H1 (cell line): ENCODE results near the gene PRR5. TPM values are rescaled to one million over a fixed set of nuclear protein-coding genes. Genes with fewer than 3 reads are reported as not detected.

Experiments used
- BCL11A ChIP-seq, 2 experiments: IDR thresholded peaks; one replicate each; pipeline ENCODE4 v1.6.1; 2011; ENCODE audit warnings: low read depth in 2 of 2, low read length in 2 of 2, mild to moderate bottlenecking in 2 of 2
- CHD2 ChIP-seq: IDR thresholded peaks from 2 replicates; pipeline ENCODE4 v1.6.1; 2012; ENCODE audit warnings: low read length, improper control_type of control experiment
- EGR1 ChIP-seq: IDR thresholded peaks from 2 replicates; pipeline ENCODE4 v1.6.1; 2011; ENCODE audit warnings: low read depth, low read length, borderline replicate concordance
- EP300 ChIP-seq, 2 experiments: IDR thresholded peaks; 1 replicate in 1 of 2; 2 replicates in 1 of 2; pipeline ENCODE4 v1.6.1; 2011 to 2012; ENCODE audit warnings: low read depth in 2 of 2, low read length in 2 of 2, mild to moderate bottlenecking in 2 of 2, borderline replicate concordance in 1 of 2, inconsistent platforms in 1 of 2, moderate library complexity in 1 of 2
- GABPA ChIP-seq: IDR thresholded peaks from 2 replicates; pipeline ENCODE4 v1.6.1; 2011; ENCODE audit warnings: mild to moderate bottlenecking, low read length, moderate library complexity, borderline replicate concordance; ENCODE audit not compliant: insufficient read depth
- HDAC2 ChIP-seq, 2 experiments: fragments of 300-600 bp in 1 of 2; sonication (generic) in 1 of 2; IDR thresholded peaks; 2 replicates each; pipeline ENCODE4 v1.6.1; 2011 to 2012; ENCODE audit warnings: low read depth in 2 of 2, low read length in 2 of 2, mild to moderate bottlenecking in 2 of 2, moderate library complexity in 2 of 2, borderline replicate concordance in 1 of 2, inconsistent platforms in 1 of 2
- JUND ChIP-seq: IDR thresholded peaks from 2 replicates; pipeline ENCODE4 v1.6.1; 2011; ENCODE audit warnings: mild to moderate bottlenecking, improper control_type of control experiment, low read length
- KDM5A ChIP-seq: fragments of 200-600 bp; IDR thresholded peaks from 2 replicates; pipeline ENCODE4 v1.7.1; 2012; ENCODE audit warnings: mild to moderate bottlenecking, low read length, inconsistent platforms, mixed read lengths
- RAD21 ChIP-seq, 2 experiments: IDR thresholded peaks in 1 of 2; conservative IDR thresholded peaks in 1 of 2; 2 replicates each; pipeline ENCODE4 v1.6.1; 2011; ENCODE audit warnings: low read depth in 2 of 2, low read length in 2 of 2, improper control_type of control experiment in 1 of 2, inconsistent platforms in 1 of 2, mild to moderate bottlenecking in 1 of 2, moderate library complexity in 1 of 2
- SAP30 ChIP-seq: fragments of 300-600 bp; sonication (generic); IDR thresholded peaks from 2 replicates; pipeline ENCODE4 v1.7.1; 2012; ENCODE audit warnings: low read length, moderate library complexity, mild to moderate bottlenecking, inconsistent platforms; ENCODE audit not compliant: insufficient read depth, insufficient replicate concordance
- SIN3A ChIP-seq, 2 experiments: IDR thresholded peaks in 1 of 2; conservative IDR thresholded peaks in 1 of 2; 2 replicates each; pipeline ENCODE4 v1.6.1; 2011 to 2012; ENCODE audit warnings: low read length in 2 of 2, improper control_type of control experiment in 1 of 2, low read depth in 1 of 2, mild to moderate bottlenecking in 1 of 2
- SIRT6 ChIP-seq: IDR thresholded peaks from one replicate; pipeline ENCODE4 v1.7.1; 2012; ENCODE audit warnings: low read length, inconsistent platforms
- SIX5 ChIP-seq: IDR thresholded peaks from 2 replicates; pipeline ENCODE4 v1.6.1; 2011; ENCODE audit warnings: mild to moderate bottlenecking, low read depth, low read length
- SRF ChIP-seq: IDR thresholded peaks from 2 replicates; pipeline ENCODE4 v1.6.1; 2011; ENCODE audit warnings: mild to moderate bottlenecking, low read depth, low read length, moderate library complexity
- TEAD4 ChIP-seq: IDR thresholded peaks from 2 replicates; pipeline ENCODE4 v1.6.1; 2012; ENCODE audit warnings: low read depth, low read length, inconsistent platforms, mixed read lengths
- YY1 ChIP-seq: IDR thresholded peaks from 2 replicates; pipeline ENCODE4 v1.6.1; 2011; ENCODE audit warnings: low read depth, mild to moderate bottlenecking, low read length
- polyA plus RNA-seq, 7 experiments: library from polyadenylated mRNA; depleted of rRNA in 3 of 7; stranded (reverse) in 5 of 7; unstranded in 2 of 7; fragments of >200 nt in 5 of 7; fragments of 200-250 nt in 2 of 7; gene quantifications; 1 replicate in 5 of 7; 2 replicates in 1 of 7; 4 replicates in 1 of 7; pipeline versions ENCODE4 v1.2.1 to v1.2.3, GENCODE V29; 2011 to 2013; ENCODE audit warnings: missing spikeins in 2 of 7, mixed read lengths in 2 of 7
- total RNA-seq: library from RNA; stranded (reverse); fragmentation: NEBNext Ultra II Directional; extraction: Animal tissue kit (Norgen Biotek cat#: 25700); gene quantifications from 2 replicates; pipeline ENCODE4 v1.2.1, GENCODE V29; 2021
- TF ChIP-seq, protein P1 (sequence below): IDR thresholded peaks from 2 replicates; pipeline ENCODE4 v1.6.1; 2012; ENCODE audit warnings: low read length, inconsistent platforms
- TF ChIP-seq, protein P2 (sequence below): IDR thresholded peaks from 2 replicates; pipeline ENCODE4 v1.6.1; 2011; ENCODE audit warnings: low read depth, mild to moderate bottlenecking, low read length; ENCODE audit not compliant: insufficient read depth
- TF ChIP-seq, protein P3 (sequence below): IDR thresholded peaks from 2 replicates; pipeline ENCODE4 v1.6.1; 2012; ENCODE audit warnings: inconsistent platforms

PRR5 gene
- total and polyA plus RNA-seq, 2 of the 8 experiments (the other 6 are each of a cell fraction or from before 2014, with no cell fraction given), result 16.5 to 25.7 TPM

DNA sequence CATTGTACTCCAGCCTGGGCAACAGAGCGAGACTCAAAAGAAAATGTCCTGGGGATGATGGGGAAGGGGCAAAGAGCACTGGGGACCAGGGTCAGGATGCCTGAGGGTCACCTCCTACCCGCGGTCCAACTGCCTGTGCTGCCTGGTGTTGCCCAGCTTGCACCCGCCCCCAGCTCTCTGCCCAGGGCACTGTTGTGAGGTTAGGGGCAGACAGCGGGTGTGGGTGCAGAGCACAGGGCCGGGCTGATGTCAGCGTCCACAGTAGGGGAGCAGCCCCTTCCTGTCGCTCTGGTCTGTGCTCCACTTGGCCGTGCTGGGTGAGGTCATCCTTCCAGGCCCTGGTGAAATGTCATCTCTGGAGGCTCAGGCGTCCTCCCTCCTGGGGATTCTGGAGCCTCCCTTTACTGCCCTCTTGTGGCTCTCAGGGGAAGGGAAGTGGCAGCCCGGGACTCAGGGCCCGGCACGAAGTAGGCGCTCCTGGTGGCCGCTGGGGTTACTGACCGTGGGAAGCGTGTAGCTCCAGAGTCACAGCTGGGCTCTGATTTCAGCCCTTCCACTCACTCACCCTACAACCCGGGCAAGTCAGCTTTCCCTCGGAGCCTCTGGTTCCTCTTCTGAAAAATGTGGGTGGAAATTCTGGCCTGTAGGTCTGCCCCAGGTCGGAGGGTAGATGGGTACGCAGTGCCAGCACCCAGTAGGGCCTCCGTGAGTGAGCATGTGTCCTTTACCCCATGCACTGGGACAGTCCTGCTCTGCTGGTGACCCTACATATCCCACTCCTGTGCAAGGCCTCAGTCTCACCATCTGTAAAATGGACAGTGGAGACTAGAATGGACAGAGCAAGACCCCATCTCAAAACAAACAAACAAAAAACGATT lies 17.3 kb upstream of the PRR5 start (continued):
- peak; percentile 60 to 71 for TF ChIP-seq RAD21 (IDR thresholded peaks at IDR 0.05 in 1 of 2, conservative IDR thresholded peaks at IDR 0.05 in 1 of 2; ENCODE audit: low read depth in 2 of 2, low read length in 2 of 2)
- TF ChIP-seq JUND, result peak; percentile 93
- TF ChIP-seq EGR1, result 0 out of 2 replicates have a peak, but pooled peaks have one; percentile 21
- TF ChIP-seq, protein P1, sequence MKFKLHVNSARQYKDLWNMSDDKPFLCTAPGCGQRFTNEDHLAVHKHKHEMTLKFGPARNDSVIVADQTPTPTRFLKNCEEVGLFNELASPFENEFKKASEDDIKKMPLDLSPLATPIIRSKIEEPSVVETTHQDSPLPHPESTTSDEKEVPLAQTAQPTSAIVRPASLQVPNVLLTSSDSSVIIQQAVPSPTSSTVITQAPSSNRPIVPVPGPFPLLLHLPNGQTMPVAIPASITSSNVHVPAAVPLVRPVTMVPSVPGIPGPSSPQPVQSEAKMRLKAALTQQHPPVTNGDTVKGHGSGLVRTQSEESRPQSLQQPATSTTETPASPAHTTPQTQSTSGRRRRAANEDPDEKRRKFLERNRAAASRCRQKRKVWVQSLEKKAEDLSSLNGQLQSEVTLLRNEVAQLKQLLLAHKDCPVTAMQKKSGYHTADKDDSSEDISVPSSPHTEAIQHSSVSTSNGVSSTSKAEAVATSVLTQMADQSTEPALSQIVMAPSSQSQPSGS, result peak; percentile 95
- TF ChIP-seq HDAC2 (IDR thresholded peaks at IDR 0.05; ENCODE audit: borderline replicate concordance in 1 of 2, low read depth in 2 of 2, low read length in 2 of 2), result peak; percentile 27 to 83; a peak in 1 of 4 replicates
- no peak for TF ChIP-seq BCL11A (IDR thresholded peaks at IDR 0.05; ENCODE audit: low read depth in 2 of 2, low read length in 2 of 2)
- no peak for TF ChIP-seq SIX5
- TF ChIP-seq EP300 (IDR thresholded peaks at IDR 0.05; ENCODE audit: borderline replicate concordance in 1 of 2, low read depth in 2 of 2, low read length in 2 of 2), result peak in 1 of 2 experiments; percentile 71; a peak in 1 of 3 replicates
- TF ChIP-seq, protein P2, sequence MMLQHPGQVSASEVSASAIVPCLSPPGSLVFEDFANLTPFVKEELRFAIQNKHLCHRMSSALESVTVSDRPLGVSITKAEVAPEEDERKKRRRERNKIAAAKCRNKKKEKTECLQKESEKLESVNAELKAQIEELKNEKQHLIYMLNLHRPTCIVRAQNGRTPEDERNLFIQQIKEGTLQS, result 0 out of 2 replicates have a peak, but pooled peaks have one; percentile 52
- TF ChIP-seq SIN3A (conservative IDR thresholded peaks at IDR 0.05 in 1 of 2, IDR thresholded peaks at IDR 0.05 in 1 of 2; ENCODE audit: low read depth in 1 of 2, low read length in 2 of 2), result peak; percentile 51 to 83; a peak in 2 of 4 replicates
- TF ChIP-seq GABPA, result no peak; the same call in 1 of the 2 replicates
- TF ChIP-seq SRF, result 0 out of 2 replicates have a peak, but pooled peaks have one; percentile 1
- TF ChIP-seq YY1, result peak; percentile 71; the same call in 1 of the 2 replicates
- no peak for TF ChIP-seq KDM5A
- no peak for TF ChIP-seq CHD2
- peak; percentile 16; the same call in 1 of the 2 replicates for TF ChIP-seq TEAD4
- TF ChIP-seq SIRT6, result no peak
- TF ChIP-seq, protein P3, sequence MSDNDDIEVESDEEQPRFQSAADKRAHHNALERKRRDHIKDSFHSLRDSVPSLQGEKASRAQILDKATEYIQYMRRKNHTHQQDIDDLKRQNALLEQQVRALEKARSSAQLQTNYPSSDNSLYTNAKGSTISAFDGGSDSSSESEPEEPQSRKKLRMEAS, result peak; percentile 46; the same call in 1 of the 2 replicates
- TF ChIP-seq SAP30, result no peak
